T47D (cell line): Measurements from ENCODE around the gene FGFRL1.
"Not testable (repeated sequence)": the region's sequence is repeated elsewhere in the genome, so short reads cannot be mapped to it uniquely, and the experiment has no call there.

ENCODE experiments used
- DNase-seq, 2 experiments: peaks; one replicate each; pipeline versions ENCODE4 v3.0.0 to v3.0.0-alpha.2; 2011 to 2012; ENCODE audit warnings: low read depth in 1 of 2, low spot score in 1 of 2
- JUND ChIP-seq: IDR thresholded peaks from 2 replicates; pipeline ENCODE4 v1.6.1; 2012; ENCODE audit warnings: low read depth
- in situ Hi-C: cut with HindIII; loops from 2 replicates; pipeline ENCODE4 v1.10.0; 2016; ENCODE audit warnings: low sequenced_read_pairs, low pct_unique_long_range_greater_than_20kb

FGFRL1 gene

DNA sequence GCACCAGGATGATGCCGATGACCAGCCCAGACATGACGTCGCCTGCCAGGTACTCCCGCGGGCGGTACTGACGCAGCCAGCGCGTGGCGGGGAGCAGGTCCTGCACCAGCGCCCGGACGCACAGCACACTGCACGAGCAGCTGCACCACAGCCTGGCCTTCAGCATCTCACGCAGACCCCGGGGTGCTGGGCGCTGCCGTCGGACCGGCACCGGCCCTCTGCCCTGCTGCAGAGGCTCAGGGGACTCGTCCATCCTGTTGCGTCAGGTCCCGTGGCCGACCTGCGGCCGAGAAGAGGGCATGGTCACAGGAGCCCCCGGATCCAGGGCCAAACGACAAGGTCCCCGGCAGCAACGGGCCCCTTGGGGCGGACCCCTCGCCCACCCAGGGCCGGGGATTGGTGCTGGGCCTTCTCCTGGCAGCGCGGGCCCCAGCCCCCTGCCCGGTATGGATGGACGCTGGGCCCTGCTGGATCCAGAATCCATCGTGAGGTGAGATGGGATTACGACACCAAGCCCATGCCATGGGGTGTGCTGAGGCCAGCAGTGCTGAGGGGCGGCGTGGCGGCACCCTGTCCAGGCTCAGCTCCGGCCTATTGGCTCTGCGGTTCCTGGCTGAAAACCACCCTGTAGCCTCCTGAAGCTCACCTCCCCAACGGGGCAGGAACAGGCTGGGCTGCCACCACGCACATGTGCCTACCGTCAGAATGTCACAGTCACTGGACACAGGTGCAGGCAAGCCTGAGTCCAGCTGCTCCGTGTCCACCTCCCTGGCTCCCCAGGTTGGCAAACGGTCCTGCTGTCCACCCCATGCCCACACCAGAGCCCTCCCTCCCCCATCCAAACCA is 19.8 kb upstream of the FGFRL1 start:
- no peak for TF ChIP-seq JUND
- in situ Hi-C loops = no loop called here
- DNase-seq = no peak

DNA sequence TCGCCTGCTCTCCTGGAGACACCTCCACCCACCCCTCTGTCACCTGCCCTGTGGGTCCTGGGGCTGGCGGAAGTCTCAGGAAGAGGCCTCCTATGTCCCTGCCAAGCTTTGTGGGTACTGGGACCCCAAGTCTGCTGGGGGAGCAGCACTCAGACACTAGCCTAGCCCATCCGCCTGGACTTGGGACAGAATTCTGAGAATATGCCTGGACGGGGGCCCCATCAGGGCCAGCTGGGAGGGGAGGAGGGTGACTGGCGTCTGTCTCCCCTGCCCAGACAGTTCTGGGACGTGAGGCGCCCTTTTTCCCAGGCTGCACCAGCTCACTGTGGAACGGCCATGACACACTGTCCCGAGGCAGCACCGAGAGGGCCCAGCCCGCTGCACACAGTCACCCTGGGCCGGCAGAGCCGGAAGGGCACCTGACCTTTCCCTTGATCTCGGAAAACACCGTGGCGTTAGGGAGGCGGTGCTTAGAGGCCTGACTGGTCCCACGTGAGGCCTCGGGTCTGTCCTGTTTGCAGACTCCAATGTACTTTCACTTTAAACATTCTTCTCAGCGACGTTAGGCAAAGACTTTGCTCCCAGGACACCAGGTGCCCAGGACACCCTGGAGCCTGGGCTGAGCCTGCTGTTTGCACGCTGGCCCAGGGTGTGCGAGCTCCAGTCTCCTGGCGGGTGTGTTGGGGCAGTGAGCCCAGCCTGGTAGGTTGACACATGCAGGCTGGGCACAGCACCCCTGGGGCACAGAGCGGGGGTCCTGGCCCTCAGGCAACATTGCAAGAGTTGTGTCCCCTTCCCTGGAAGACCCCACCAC is 18.9 kb upstream of the FGFRL1 start:
- TF ChIP-seq JUND = no peak
- in situ Hi-C loops = no loop called here
- DNase-seq = peak; percentile 88 to 95

DNA sequence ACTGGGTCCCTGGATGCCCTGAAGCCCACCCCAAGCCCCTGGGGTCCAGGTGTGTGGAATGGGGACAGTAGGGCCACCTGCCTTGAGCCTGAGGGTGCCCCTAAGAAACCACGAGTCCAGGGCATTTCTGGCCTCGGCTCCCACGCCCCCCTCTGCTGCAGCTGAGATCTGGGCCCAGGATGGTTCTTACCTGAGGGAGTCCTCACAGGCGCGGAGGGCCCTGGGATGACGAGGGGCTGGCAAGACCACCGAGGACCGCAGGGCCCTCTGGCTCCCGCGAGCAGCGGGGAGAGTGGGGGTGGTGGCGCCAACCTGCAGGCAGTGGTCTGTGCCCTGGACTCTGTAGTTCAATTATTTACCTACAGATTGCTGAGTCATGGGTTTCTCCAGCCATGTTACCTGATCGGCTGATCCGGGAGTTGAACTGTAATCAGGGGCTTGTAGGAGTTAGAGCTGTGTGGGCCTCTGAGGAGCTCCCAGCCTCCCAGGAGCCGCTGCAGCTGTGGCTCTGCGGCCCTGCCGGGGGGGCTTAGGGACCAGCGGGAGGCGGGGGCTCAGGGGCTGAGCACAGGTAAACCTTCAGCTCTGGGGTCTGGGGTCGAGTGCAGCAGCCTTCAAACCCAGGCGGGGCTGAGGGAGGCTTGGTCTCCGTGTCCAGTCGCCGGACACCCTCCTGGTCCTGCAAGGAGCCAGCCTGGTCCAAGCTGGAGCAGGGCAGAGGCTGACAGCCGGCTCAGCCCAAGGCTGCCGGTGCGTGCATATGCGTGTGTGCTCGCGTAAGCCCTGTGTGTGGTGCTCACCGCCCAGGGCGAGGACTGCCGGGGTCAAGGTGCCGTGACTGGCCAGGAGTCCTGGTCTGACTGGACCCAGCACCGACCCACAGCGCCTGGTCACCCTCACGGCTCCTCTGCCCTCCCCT is 18.1 kb upstream of the FGFRL1 start, which contains the start of gene SLC26A1:
Gene SLC26A1 (minus strand): TSS at position 294 of the 919 bp plus-strand sequence. CDS start 1,701 bp downstream, outside the sequence.
- TF ChIP-seq JUND = no peak
- in situ Hi-C loops = no loop called here
- peak in 1 of 2 experiments; percentile 73 for DNase-seq

DNA sequence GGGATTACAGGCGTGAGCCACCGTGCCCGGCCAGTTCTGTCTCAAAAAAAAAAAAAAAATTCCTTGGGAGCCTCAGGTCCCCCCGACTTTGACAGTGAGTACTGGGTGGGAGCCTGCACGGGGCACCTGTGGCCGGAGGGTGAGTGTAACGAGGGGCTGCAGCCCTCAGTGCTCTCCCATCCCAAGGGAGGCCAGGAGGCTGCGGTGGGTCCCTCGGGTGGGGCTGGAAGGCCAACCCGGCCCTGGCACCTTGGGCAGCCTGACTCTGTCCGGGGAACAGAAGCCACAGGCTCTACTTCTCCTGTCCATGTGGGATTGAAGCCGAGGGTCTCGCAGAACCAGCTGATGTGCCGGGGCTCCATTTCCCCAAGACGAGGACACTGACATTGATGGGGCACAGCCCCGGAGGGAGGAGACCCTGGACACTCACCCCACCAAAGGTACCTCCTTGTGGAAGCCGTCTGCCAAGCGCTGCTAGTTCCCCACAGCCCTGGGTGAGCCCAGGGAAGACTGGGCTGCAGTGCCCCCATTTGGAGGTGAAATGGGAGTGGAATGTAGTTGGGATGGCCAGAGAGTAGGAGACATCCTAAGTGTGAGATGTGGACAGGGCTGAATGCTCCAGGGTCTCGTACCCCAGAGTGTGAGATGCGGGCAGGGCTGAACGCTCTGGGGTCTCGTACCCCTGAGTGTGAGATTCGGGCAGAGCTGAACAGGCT is 16.0 kb upstream of the FGFRL1 start:
- TF ChIP-seq JUND = no peak
- no peak for DNase-seq

DNA sequence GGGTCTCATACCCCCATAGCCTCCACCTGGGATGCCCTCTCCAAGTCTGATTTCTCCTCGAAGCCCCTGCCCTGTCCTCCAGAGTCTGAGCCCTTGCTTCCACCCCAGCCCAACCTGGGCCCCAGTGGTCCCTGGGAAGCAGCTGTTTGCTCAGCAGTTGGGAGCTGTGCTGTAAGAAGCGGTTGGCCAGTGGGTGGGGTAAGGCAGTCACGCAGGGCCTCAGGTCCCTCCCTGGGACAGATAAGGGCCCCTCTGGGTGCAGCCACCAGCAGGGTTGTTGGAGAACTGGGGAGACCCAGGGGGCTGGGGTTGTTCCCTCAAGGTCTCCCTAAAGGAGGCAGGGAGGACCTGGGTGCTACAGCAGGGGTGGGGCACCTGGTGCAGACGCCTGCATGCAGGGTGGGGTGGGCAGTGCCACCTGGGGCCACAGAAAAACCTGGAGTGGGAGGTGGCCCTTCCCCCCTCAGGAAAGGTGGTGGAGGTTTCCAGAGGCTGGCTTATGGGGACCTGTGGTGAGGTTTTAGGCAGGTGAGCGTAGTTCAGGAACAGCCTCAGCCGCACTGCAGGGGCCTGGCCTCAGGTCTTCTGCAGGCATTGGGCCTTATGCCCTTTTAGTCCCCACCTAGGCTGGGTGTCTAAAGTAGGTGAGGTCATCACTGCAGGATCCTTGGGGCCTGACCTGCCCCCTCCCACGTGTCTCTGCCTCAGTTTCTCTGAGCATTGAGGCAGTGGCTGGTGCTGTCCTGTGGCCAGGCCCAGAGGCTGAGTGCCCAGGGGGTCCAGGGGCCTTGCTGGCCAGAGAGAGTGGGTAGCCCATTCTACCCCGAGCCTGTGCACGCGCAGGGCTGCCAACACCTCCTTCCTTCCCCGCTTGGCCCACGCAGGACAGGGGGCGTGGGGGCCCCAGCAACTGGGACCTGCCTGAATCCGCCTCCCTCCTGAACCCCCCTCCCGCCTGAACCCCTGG is 15.1 kb upstream of the FGFRL1 start:
- DNase-seq = no peak
- TF ChIP-seq JUND = no peak
- in situ Hi-C loops = no loop called here

More for the DNA sequence above, 16.0 kb upstream of the FGFRL1 start:
- in situ Hi-C loops = no loop called here

DNA sequence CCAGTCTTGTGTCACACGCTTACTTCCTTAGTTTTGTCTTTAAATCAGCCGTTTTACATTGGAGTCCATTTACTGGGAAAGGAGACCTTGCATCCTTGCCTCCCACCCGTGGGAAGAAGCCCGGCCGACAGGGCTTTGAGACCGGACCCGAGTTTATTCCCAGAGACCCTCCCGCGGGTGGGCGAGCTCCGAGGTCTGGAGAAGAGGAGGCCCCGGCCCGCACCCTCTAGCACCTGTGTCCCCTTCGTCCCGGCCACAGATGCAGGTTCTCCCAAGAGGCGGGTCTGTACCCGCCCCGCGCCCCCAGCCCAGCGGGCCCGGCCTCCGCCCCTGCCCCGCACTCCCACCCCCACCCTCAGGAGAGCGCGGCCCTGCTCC is 14.4 kb upstream of the FGFRL1 start:
- no peak for TF ChIP-seq JUND
- in situ Hi-C loops = no loop called here

DNA sequence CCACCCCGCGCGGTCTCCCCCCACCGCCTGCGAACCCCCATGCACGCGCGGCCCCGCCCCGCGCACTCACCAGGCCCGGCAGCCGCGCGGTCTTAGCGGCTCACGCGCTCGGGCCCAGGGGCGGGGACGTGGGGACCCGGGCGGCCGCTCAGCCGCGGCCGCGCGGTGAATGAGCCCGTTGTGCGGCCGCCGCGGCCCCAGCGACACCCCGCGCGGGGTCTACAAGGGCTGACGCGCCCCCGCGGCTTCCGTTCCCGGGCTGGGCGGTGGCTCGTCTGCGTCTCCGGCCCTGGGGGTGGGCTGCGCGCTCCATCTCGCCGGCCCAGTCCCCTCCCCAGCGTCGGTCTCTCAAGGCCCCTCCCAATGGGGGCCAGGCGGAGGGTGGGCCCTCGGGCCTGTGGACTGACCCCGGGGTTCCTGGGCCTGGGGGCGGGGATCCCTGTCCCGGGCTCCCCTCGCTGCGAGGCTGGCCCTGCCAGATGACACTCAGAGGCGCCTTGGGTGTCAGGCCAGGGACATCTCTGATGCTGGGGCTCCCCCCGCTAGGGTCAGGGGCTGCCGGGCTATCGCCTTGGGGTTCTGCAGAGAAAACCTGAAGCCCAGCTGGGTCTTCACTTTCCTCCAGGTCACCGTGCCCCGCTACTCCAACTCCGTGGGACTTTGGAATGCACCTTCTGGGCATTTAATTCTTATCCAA is 13.9 kb upstream of the FGFRL1 start:
- no peak for TF ChIP-seq JUND
- in situ Hi-C loops = no loop called here
- peak; percentile 68 to 81 for DNase-seq

More for the DNA sequence above, 14.4 kb upstream of the FGFRL1 start:
- DNase-seq = no peak

DNA sequence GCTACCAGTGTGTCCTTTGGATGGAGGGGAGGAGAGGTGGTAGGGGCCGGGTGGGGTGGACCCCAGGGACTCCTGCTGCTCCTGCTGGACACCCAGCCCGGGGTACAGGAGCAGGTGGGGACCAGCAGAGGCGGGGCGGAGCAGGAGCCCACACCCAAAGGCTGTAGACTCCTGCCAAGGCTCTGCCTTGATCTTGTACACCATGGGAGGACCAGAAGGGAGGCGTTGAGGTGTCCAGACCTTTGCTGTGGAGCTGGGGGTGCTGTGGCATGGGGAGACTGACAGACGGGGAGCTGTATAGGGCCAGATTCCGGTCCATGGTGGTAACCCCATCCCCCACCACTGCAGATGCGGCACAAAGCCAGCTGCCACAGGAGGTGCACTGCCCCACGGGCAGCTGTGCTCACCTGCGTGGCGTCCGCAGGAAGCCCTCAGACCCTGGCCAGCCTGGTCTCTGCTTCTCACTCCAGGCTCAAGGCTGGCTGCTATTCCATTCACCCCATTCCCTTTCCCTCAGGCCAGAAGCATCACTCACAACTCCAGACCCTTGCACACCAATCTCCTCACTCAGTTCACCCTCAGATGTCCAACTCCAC is 13.2 kb upstream of the FGFRL1 start:
- no peak for TF ChIP-seq JUND
- in situ Hi-C loops = no loop called here
- peak in 1 of 2 experiments; percentile 46 for DNase-seq

DNA sequence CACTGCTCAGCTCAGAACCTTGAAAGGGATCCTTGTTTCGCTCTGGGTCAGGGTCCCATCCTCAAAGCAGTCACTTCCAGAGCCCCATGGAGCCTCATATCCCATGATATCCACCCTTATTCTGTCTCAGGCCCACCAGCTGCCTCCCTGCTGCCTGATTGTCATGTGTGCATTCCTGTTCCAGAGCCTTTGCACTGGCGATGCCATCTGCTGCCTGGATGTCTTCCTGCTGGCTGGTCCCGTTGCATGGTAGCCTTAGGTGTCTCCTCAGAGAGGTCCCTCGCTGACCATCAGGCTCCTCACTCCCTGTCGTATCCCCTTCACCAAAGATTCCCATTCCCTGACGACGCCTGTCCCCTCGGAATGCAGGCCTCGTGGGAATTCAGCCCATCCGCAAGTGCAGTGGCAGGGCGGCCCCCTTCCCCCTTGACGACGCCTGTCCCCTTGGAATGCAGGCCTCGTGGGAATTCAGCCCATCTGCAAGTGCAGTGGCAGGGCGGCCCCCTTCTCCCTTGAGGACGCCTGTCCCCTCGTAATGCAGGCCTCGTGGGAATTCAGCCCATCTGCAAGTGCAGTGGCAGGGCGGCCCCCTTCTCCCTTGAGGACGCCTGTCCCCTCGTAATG is 12.1 kb upstream of the FGFRL1 start:
- peak in 1 of 2 experiments; percentile 44 for DNase-seq
- in situ Hi-C loops = not testable (repeated sequence)

DNA sequence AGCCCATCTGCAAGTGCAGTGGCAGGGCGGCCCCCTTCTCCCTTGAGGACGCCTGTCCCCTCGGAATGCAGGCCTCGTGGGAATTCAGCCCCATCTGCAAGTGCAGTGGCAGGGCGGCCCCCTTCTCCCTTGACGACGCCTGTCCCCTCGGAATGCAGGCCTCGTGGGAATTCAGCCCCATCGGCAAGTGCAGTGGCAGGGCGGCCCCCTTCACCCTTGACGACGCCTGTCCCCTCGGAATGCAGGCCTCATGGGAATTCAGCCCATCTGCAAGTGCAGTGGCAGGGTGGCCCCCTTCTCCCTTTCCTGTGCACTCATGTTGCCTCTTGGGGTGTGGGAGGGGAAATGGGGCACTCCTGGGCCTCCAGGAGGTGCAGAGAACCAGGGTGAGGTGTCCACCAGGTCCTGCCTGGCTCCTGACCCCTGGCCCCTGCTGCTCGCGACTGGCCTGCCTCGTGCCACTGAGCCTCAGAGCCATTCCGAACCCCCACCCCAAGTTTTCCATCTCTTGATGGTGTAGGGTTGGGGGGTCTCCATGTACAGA is 11.5 kb upstream of the FGFRL1 start:
- in situ Hi-C loops = no loop called here
- no peak for TF ChIP-seq JUND

More for the DNA sequence above, 11.5 kb upstream of the FGFRL1 start:
- DNase-seq = no peak
